ENCODE measurements around the gene PHB1. TPM values are rescaled to one million over a fixed set of nuclear protein-coding genes. Genes with fewer than 3 reads are reported as not detected.
A peak's percentile ranks its signal among the peaks of the same experiment; 100 is the strongest.
"Not testable (repeated sequence)": the region's sequence is repeated elsewhere in the genome, so short reads cannot be mapped to it uniquely, and the experiment has no call there.

The PHB1 gene
- polyA plus RNA-seq, 1 donor from 2014 or later, result 132 TPM

GRCh38 chr17:49384951-49385350 is 29.7 kb downstream of the PHB1 start:
- Mint-ChIP-seq H3K36me3 (no peaks in the 10 kb centered on the region), H3K4me3 (no peak overlapping the region), H3K27me3 (peaks cover 3% of the 10 kb centered on the region), H3K27ac (no peak overlapping the region), H3K4me1 (peaks cover 30 to 46% (median 36%) of the 10 kb centered on the region in 3 donors), H3K9me3 (peaks cover 0 to 5% (median 0%) of the 10 kb centered on the region in 3 donors)

GRCh38 chr17:49383060-49383459 is 31.6 kb downstream of the PHB1 start:
- Mint-ChIP-seq H3K36me3 (peaks cover 6% of the 10 kb centered on the region), H3K4me1 (peaks cover 20 to 36% (median 20%) of the 10 kb centered on the region in 3 donors), H3K27me3 (no peaks in the 10 kb centered on the region), H3K27ac (no peak overlapping the region), H3K9me3 (peaks cover 0 to 8% (median 5%) of the 10 kb centered on the region in 3 donors), H3K4me3 (no peak overlapping the region)

- peaks cover 9% of the 10 kb centered on the region for H3K36me3 Mint-ChIP-seq
- H3K4me1 Mint-ChIP-seq, result peaks cover 15 to 32% (median 16%) of the 10 kb centered on the region in 3 donors
- no peak overlapping the region for H3K27ac Mint-ChIP-seq
- no peaks in the 10 kb centered on the region for H3K27me3 Mint-ChIP-seq
- H3K4me3 Mint-ChIP-seq, result no peak overlapping the region
- peaks cover 0 to 8% (median 5%) of the 10 kb centered on the region in 3 donors for H3K9me3 Mint-ChIP-seq
Measured at GRCh38 chr17:49382556-49382955, 32.1 kb downstream of the PHB1 start.

GRCh38 chr17:49381793-49382192 is 32.9 kb downstream of the PHB1 start:
- Mint-ChIP-seq H3K27ac (peak overlapping the region in 1 of 3 donors; percentile 76), H3K4me1 (peaks cover 10 to 30% (median 15%) of the 10 kb centered on the region in 3 donors), H3K9me3 (peaks cover 0 to 5% (median 5%) of the 10 kb centered on the region in 3 donors), H3K4me3 (peak overlapping the region in 1 of 4 donors; percentile 58), H3K27me3 (no peaks in the 10 kb centered on the region), H3K36me3 (peaks cover 9% of the 10 kb centered on the region)

- no peaks in the 10 kb centered on the region for H3K27me3 Mint-ChIP-seq
- peaks cover 12 to 33% (median 21%) of the 10 kb centered on the region in 3 donors for H3K4me1 Mint-ChIP-seq
- peak overlapping the region in 1 of 4 donors; percentile 73 for H3K4me3 Mint-ChIP-seq
- H3K27ac Mint-ChIP-seq, result peak overlapping the region in 1 of 3 donors; percentile 76
- peaks cover 9% of the 10 kb centered on the region for H3K36me3 Mint-ChIP-seq
- peaks cover 0 to 5% (median 5%) of the 10 kb centered on the region in 3 donors for H3K9me3 Mint-ChIP-seq
Measured at GRCh38 chr17:49381033-49381432, 33.6 kb downstream of the PHB1 start.

- Mint-ChIP-seq H3K9me3 (peaks cover 0 to 5% (median 5%) of the 10 kb centered on the region in 3 donors), H3K27me3 (no peaks in the 10 kb centered on the region), H3K27ac (no peak overlapping the region), H3K4me1 (peaks cover 11 to 35% (median 21%) of the 10 kb centered on the region in 3 donors), H3K36me3 (peaks cover 11% of the 10 kb centered on the region), H3K4me3 (no peak overlapping the region)
Measured at GRCh38 chr17:49379926-49380325, 34.8 kb downstream of the PHB1 start.

- no peaks in the 10 kb centered on the region for H3K27me3 Mint-ChIP-seq
- H3K4me3 Mint-ChIP-seq, result no peak overlapping the region
- H3K9me3 Mint-ChIP-seq, result peaks cover 0 to 5% (median 3%) of the 10 kb centered on the region in 3 donors
- H3K27ac Mint-ChIP-seq, result no peak overlapping the region
- peaks cover 16% of the 10 kb centered on the region for H3K36me3 Mint-ChIP-seq
- peaks cover 10 to 39% (median 29%) of the 10 kb centered on the region in 3 donors for H3K4me1 Mint-ChIP-seq
Measured at GRCh38 chr17:49378311-49378710, 36.4 kb downstream of the PHB1 start.

GRCh38 chr17:49375544-49375943 is 39.1 kb downstream of the PHB1 start:
- Mint-ChIP-seq H3K27ac (no peak overlapping the region), H3K9me3 (peaks cover 0 to 5% (median 3%) of the 10 kb centered on the region in 3 donors), H3K4me3 (no peak overlapping the region), H3K36me3 (peaks cover 16% of the 10 kb centered on the region), H3K4me1 (peaks cover 21 to 40% (median 39%) of the 10 kb centered on the region in 3 donors), H3K27me3 (no peaks in the 10 kb centered on the region)

GRCh38 chr17:49373115-49373514 is 41.6 kb downstream of the PHB1 start:
- Mint-ChIP-seq H3K36me3 (peaks cover 9% of the 10 kb centered on the region), H3K4me1 (peaks cover 26 to 48% (median 42%) of the 10 kb centered on the region in 3 donors), H3K27me3 (no peaks in the 10 kb centered on the region), H3K4me3 (peak overlapping the region in 3 of 4 donors; percentile 66 to 79 (median 75)), H3K9me3 (no peaks in the 10 kb centered on the region), H3K27ac (peak overlapping the region in 2 of 3 donors; percentile 39 to 78)

- Mint-ChIP-seq H3K27me3 (no peaks in the 10 kb centered on the region), H3K9me3 (no peaks in the 10 kb centered on the region), H3K27ac (peak overlapping the region in 2 of 3 donors; percentile 78 to 92), H3K4me3 (peak overlapping the region; percentile 25 to 93 (median 65)), H3K4me1 (peaks cover 29 to 48% (median 46%) of the 10 kb centered on the region in 3 donors), H3K36me3 (peaks cover 8% of the 10 kb centered on the region)
Measured at GRCh38 chr17:49372425-49372824, 42.3 kb downstream of the PHB1 start.

GRCh38 chr17:49370971-49371834 is 43.5 kb downstream of the PHB1 start:
- peaks cover 25 to 44% (median 39%) of the 10 kb centered on the region in 3 donors for H3K4me1 Mint-ChIP-seq

GRCh38 chr17:49369760-49370159 is 44.9 kb downstream of the PHB1 start:
- Mint-ChIP-seq H3K4me3 (no peak overlapping the region), H3K27ac (peak overlapping the region in 2 of 3 donors; percentile 29 to 71), H3K4me1 (peaks cover 31 to 45% (median 43%) of the 10 kb centered on the region in 3 donors), H3K36me3 (peaks cover 10% of the 10 kb centered on the region), H3K9me3 (no peaks in the 10 kb centered on the region), H3K27me3 (no peaks in the 10 kb centered on the region)

More at GRCh38 chr17:49370971-49371834, 43.5 kb downstream of the PHB1 start:
- Mint-ChIP-seq H3K4me3 (peak overlapping the region in 3 of 4 donors; percentile 40 to 79 (median 78)), H3K9me3 (no peaks in the 10 kb centered on the region), H3K27me3 (no peaks in the 10 kb centered on the region), H3K36me3 (peaks cover 9% of the 10 kb centered on the region), H3K27ac (peak overlapping the region in 2 of 3 donors; percentile 76 to 78)

GRCh38 chr17:49369089-49369488 is 45.6 kb downstream of the PHB1 start:
- peaks cover 10% of the 10 kb centered on the region for H3K36me3 Mint-ChIP-seq
- peak overlapping the region in 1 of 3 donors; percentile 71 for H3K27ac Mint-ChIP-seq
- H3K27me3 Mint-ChIP-seq, result no peaks in the 10 kb centered on the region
- H3K4me1 Mint-ChIP-seq, result peaks cover 30 to 46% (median 45%) of the 10 kb centered on the region in 3 donors
- H3K4me3 Mint-ChIP-seq, result no peak overlapping the region
- no peaks in the 10 kb centered on the region for H3K9me3 Mint-ChIP-seq

GRCh38 chr17:49365667-49366066 is 49.0 kb downstream of the PHB1 start:
- peaks cover 5% of the 10 kb centered on the region for H3K36me3 Mint-ChIP-seq
- H3K9me3 Mint-ChIP-seq, result no peaks in the 10 kb centered on the region
- no peaks in the 10 kb centered on the region for H3K27me3 Mint-ChIP-seq
- peaks cover 21 to 40% (median 29%) of the 10 kb centered on the region in 3 donors for H3K4me1 Mint-ChIP-seq
- H3K27ac Mint-ChIP-seq, result peak overlapping the region; percentile 12 to 97 (median 86)
- H3K4me3 Mint-ChIP-seq, result peak overlapping the region in 2 of 4 donors; percentile 37 to 90

GRCh38 chr17:49365126-49365525 is 49.6 kb downstream of the PHB1 start:
- peak overlapping the region in 1 of 4 donors; percentile 90 for H3K4me3 Mint-ChIP-seq
- H3K36me3 Mint-ChIP-seq, H3K9me3 Mint-ChIP-seq, H3K27me3 Mint-ChIP-seq: not testable (repeated sequence)
- peak overlapping the region in 1 of 3 donors; percentile 97 for H3K27ac Mint-ChIP-seq
- H3K4me1 Mint-ChIP-seq, result peaks cover 20 to 41% (median 27%) of the 10 kb centered on the region in 3 donors

Data from IgD-negative memory B cell (primary cell).